H1 (cell line): Measurements from ENCODE around the gene TMEM129. TPM values are rescaled to one million over a fixed set of nuclear protein-coding genes. Genes with fewer than 3 reads are reported as not detected.

Experiments
- CTCF ChIA-PET: fragments of 300-600 bp; sonication (Branson Sonifier 250); formaldehyde crosslinking; loops from one replicate; lab custom pipeline; 2021; ENCODE audit not compliant: partially characterized antibody; lab: Charles Lee
- POLR2A ChIA-PET: fragments of 300-600 bp; sonication (Branson Sonifier 250); formaldehyde crosslinking; loops from one replicate; lab custom pipeline; 2021; ENCODE audit warnings: inconsistent platforms; ENCODE audit not compliant: partially characterized antibody; lab: Charles Lee
- DNase-seq, 2 experiments: peaks; one replicate each; pipeline versions ENCODE4 v3.0.0 to v3.0.0-alpha.2; 2010 to 2022; ENCODE audit warnings: low spot score in 2 of 2, low read depth in 1 of 2, mixed read lengths in 1 of 2
- FAIRE-seq: peaks from 2 replicates; lab custom pipeline; 2011; peaks lifted over from hg19 to GRCh38; lab: Jason Lieb, UNC
- H2AFZ ChIP-seq: 2 replicates; pipeline ENCODE4 v1.8.1; 2012; ENCODE audit warnings: low read length, inconsistent platforms
- H2AK5ac ChIP-seq: 2 replicates; pipeline ENCODE4 v1.6.1; 2013; ENCODE audit warnings: low read depth, low read length
- H2BK120ac ChIP-seq: replicated peaks from 2 replicates; pipeline ENCODE3; 2013; ENCODE audit warnings: low read depth, low read length, inconsistent platforms
- H2BK12ac ChIP-seq: 2 replicates; pipeline ENCODE4 v1.6.1; 2013; ENCODE audit warnings: low read depth, low read length
- H2BK15ac ChIP-seq: 2 replicates; pipeline ENCODE4 v1.6.1; 2013; ENCODE audit warnings: low read length
- H2BK20ac ChIP-seq: 2 replicates; pipeline ENCODE4 v1.6.1; 2013; ENCODE audit warnings: low read length
- H2BK5ac ChIP-seq: 2 replicates; pipeline ENCODE4 v1.6.1; 2013; ENCODE audit warnings: low read depth, low read length
- H3K14ac ChIP-seq: 2 replicates; pipeline ENCODE4 v1.6.1; 2013; ENCODE audit warnings: inconsistent platforms; ENCODE audit not compliant: insufficient read length
- H3K18ac ChIP-seq: 2 replicates; pipeline ENCODE4 v1.6.1; 2013; ENCODE audit warnings: low read length; ENCODE audit errors: extremely low read depth
- H3K23ac ChIP-seq: 2 replicates; pipeline ENCODE4 v1.6.1; 2013; ENCODE audit warnings: inconsistent platforms; ENCODE audit not compliant: insufficient read length
- H3K23me2 ChIP-seq: 2 replicates; pipeline ENCODE4 v1.6.1; 2013; ENCODE audit warnings: low read depth, low read length
- H3K27ac ChIP-seq: 2 replicates; pipeline ENCODE4 v1.6.1; 2011; ENCODE audit warnings: low read depth, low read length, inconsistent platforms
- H3K27me3 ChIP-seq, 4 experiments: replicated peaks in 1 of 4; 1 replicate in 1 of 4; 2 replicates in 3 of 4; pipeline versions ENCODE4 v1.6.1 to v1.8.1; 2011 to 2013; ENCODE audit warnings: low read length in 3 of 4, mild to moderate bottlenecking in 3 of 4, inconsistent platforms in 2 of 4, mixed read lengths in 2 of 4, moderate library complexity in 1 of 4; ENCODE audit not compliant: control insufficient read depth in 3 of 4, insufficient read depth in 3 of 4; ENCODE audit errors: extremely low read depth in 1 of 4
- H3K36me3 ChIP-seq, 4 experiments: 2 replicates each; pipeline versions ENCODE4 v1.6.1 to v1.8.1; 2011 to 2013; ENCODE audit warnings: mild to moderate bottlenecking in 4 of 4, low read length in 3 of 4, moderate library complexity in 2 of 4, control low read depth in 1 of 4, inconsistent platforms in 1 of 4; ENCODE audit not compliant: insufficient read depth in 4 of 4, control insufficient read depth in 2 of 4
- H3K4ac ChIP-seq: replicated peaks from 2 replicates; pipeline ENCODE3; 2013; ENCODE audit warnings: low read length, low read depth, mixed read lengths, inconsistent platforms; ENCODE audit not compliant: insufficient read length
- H3K4me1 ChIP-seq, 4 experiments: replicated peaks in 1 of 4; 1 replicate in 1 of 4; 2 replicates in 3 of 4; pipeline versions ENCODE4 v1.6.1 to v1.8.1; 2011 to 2013; ENCODE audit warnings: low read length in 3 of 4, inconsistent platforms in 2 of 4, mixed read lengths in 1 of 4; ENCODE audit not compliant: insufficient read depth in 4 of 4, control insufficient read depth in 3 of 4
- H3K4me2 ChIP-seq, 2 experiments: 2 replicates each; pipeline versions ENCODE4 v1.6.1 to v1.8.1; 2011 to 2013; ENCODE audit warnings: low read depth in 2 of 2, low read length in 2 of 2, control low read depth in 1 of 2, inconsistent platforms in 1 of 2, mild to moderate bottlenecking in 1 of 2; ENCODE audit not compliant: insufficient read depth in 1 of 2
- H3K4me3 ChIP-seq, 4 experiments: fragments of 200-600, 300-600 bp in 1 of 4; sonication (generic), shearing (Covaris generic), sonication (Bioruptor Twin) in 1 of 4; 2 replicates each; pipeline versions ENCODE4 v1.5.1 to v1.8.1; 2011 to 2016; ENCODE audit warnings: low read length in 4 of 4, low read depth in 3 of 4, control low read depth in 2 of 4, inconsistent platforms in 2 of 4, mild to moderate bottlenecking in 2 of 4, mixed read lengths in 1 of 4, moderate library complexity in 1 of 4; ENCODE audit not compliant: insufficient read depth in 2 of 4; ENCODE audit errors: extremely low read depth in 1 of 4
- H3K56ac ChIP-seq: replicated peaks from 2 replicates; pipeline ENCODE3; 2013; ENCODE audit warnings: low read depth, mild to moderate bottlenecking, mixed read lengths, low read length, inconsistent platforms; ENCODE audit not compliant: insufficient read length
- H3K79me1 ChIP-seq: 2 replicates; pipeline ENCODE4 v1.6.1; 2013; ENCODE audit warnings: low read depth, low read length, control low read depth
- H3K79me2 ChIP-seq, 2 experiments: 2 replicates each; pipeline versions ENCODE4 v1.6.1 to v1.8.1; 2012 to 2013; ENCODE audit warnings: low read length in 2 of 2, mild to moderate bottlenecking in 2 of 2, inconsistent platforms in 1 of 2; ENCODE audit not compliant: insufficient read depth in 2 of 2, control insufficient read depth in 1 of 2
- H3K9ac ChIP-seq, 4 experiments: replicated peaks in 1 of 4; 1 replicate in 1 of 4; 2 replicates in 3 of 4; pipeline versions ENCODE4 v1.6.1 to v1.8.1; 2011 to 2013; ENCODE audit warnings: low read depth in 3 of 4, low read length in 3 of 4, control low read depth in 2 of 4, mild to moderate bottlenecking in 2 of 4, moderate library complexity in 2 of 4, inconsistent platforms in 1 of 4; ENCODE audit errors: extremely low read depth in 1 of 4
- H3K9me3 ChIP-seq, 2 experiments: 2 replicates each; pipeline versions ENCODE4 v1.6.1 to v1.8.1; 2012 to 2013; ENCODE audit warnings: mild to moderate bottlenecking in 2 of 2, moderate library complexity in 2 of 2, control low read depth in 1 of 2, inconsistent platforms in 1 of 2, low read depth in 1 of 2, low read length in 1 of 2, mixed read lengths in 1 of 2; ENCODE audit not compliant: insufficient read depth in 2 of 2
- H4K20me1 ChIP-seq, 2 experiments: replicated peaks in 1 of 2; 2 replicates each; pipeline versions ENCODE3 to v1.8.1; 2011 to 2013; ENCODE audit warnings: inconsistent platforms in 2 of 2, low read length in 2 of 2, mild to moderate bottlenecking in 1 of 2; ENCODE audit not compliant: insufficient read depth in 2 of 2, control insufficient read depth in 1 of 2
- H4K5ac ChIP-seq: 2 replicates; pipeline ENCODE4 v1.6.1; 2013; ENCODE audit warnings: low read length, low read depth, mixed read lengths, inconsistent platforms; ENCODE audit not compliant: insufficient read length
- H4K8ac ChIP-seq: 2 replicates; pipeline ENCODE4 v1.8.0; 2013; ENCODE audit warnings: mild to moderate bottlenecking, moderate library complexity, low read length, inconsistent platforms; ENCODE audit not compliant: insufficient read depth; ENCODE audit errors: extremely low read depth
- H4K91ac ChIP-seq: replicated peaks from 2 replicates; pipeline ENCODE3; 2013; ENCODE audit warnings: low read length, mixed read lengths, inconsistent platforms; ENCODE audit not compliant: insufficient read length
- ASH2L ChIP-seq: fragments of 200-600, 300-600 bp; sonication (generic); IDR thresholded peaks from one replicate; pipeline ENCODE4 v1.7.1; 2017; ENCODE audit warnings: low read length
- CREB1 ChIP-seq: IDR thresholded peaks from 2 replicates; pipeline ENCODE4 v1.6.1; 2012; ENCODE audit warnings: inconsistent platforms
- HDAC6 ChIP-seq: IDR thresholded peaks from one replicate; pipeline ENCODE4 v1.7.1; 2012; ENCODE audit warnings: low read depth, mild to moderate bottlenecking, inconsistent platforms, low read length, moderate library complexity
- POLR2A ChIP-seq, 2 experiments: IDR thresholded peaks; 1 replicate in 1 of 2; 2 replicates in 1 of 2; pipeline ENCODE4 v1.6.1; 2011; ENCODE audit warnings: low read depth in 2 of 2, low read length in 2 of 2, mild to moderate bottlenecking in 2 of 2; ENCODE audit errors: control extremely low read depth in 1 of 2
- RBBP5 ChIP-seq: IDR thresholded peaks from 2 replicates; pipeline ENCODE4 v1.7.1; 2012; ENCODE audit warnings: low read depth, mild to moderate bottlenecking, inconsistent platforms, low read length, moderate library complexity, borderline replicate concordance
- RFX5 ChIP-seq: IDR thresholded peaks from 2 replicates; pipeline ENCODE4 v1.6.1; 2011; ENCODE audit warnings: low read depth, low read length, improper control_type of control experiment, borderline replicate concordance
- RNF2 ChIP-seq: fragments of 200-900, 300-1000 bp; sonication (generic); IDR thresholded peaks from 2 replicates; pipeline ENCODE4 v1.7.1; 2016; ENCODE audit warnings: borderline replicate concordance, low read depth, mild to moderate bottlenecking, antibody characterized with exemption, low read length; ENCODE audit not compliant: poor library complexity, severe bottlenecking; ENCODE audit errors: missing control alignments
- SIN3A ChIP-seq, 2 experiments: IDR thresholded peaks in 1 of 2; conservative IDR thresholded peaks in 1 of 2; 2 replicates each; pipeline ENCODE4 v1.6.1; 2011 to 2012; ENCODE audit warnings: low read length in 2 of 2, improper control_type of control experiment in 1 of 2, low read depth in 1 of 2, mild to moderate bottlenecking in 1 of 2
- USF2 ChIP-seq: IDR thresholded peaks from 2 replicates; pipeline ENCODE4 v1.6.1; 2011; ENCODE audit warnings: low read length, improper control_type of control experiment
- ZNF274 ChIP-seq: IDR thresholded peaks from 2 replicates; pipeline ENCODE4 v1.7.0; 2012; ENCODE audit warnings: low read length, borderline replicate concordance; ENCODE audit errors: extremely low read depth
- WGBS, 2 experiments: shearing (Covaris generic) in 1 of 2; methylation state at CpG; one replicate each; pipeline versions ENCODE4 v1.1.6 to v1.1.7; 2013 to 2015; ENCODE audit warnings: low lambda C conversion rate in 2 of 2, mixed read lengths in 2 of 2, inconsistent platforms in 1 of 2, low coverage in 1 of 2, missing lambda C conversion rate in 1 of 2; ENCODE audit not compliant: insufficient replicate concordance in 2 of 2, insufficient coverage in 1 of 2, insufficient read length in 1 of 2; ENCODE audit errors: extremely low coverage in 1 of 2, missing lambda C conversion rate in 1 of 2; 5-methylcytosine and 5-hydroxymethylcytosine counted together
- polyA plus RNA-seq, 7 experiments: library from polyadenylated mRNA; depleted of rRNA in 3 of 7; stranded (reverse) in 5 of 7; unstranded in 2 of 7; fragments of >200 nt in 5 of 7; fragments of 200-250 nt in 2 of 7; gene quantifications; 1 replicate in 5 of 7; 2 replicates in 1 of 7; 4 replicates in 1 of 7; pipeline versions ENCODE4 v1.2.1 to v1.2.3, GENCODE V29; 2011 to 2013; ENCODE audit warnings: missing spikeins in 2 of 7, mixed read lengths in 2 of 7
- total RNA-seq: library from RNA; stranded (reverse); fragmentation: NEBNext Ultra II Directional; extraction: Animal tissue kit (Norgen Biotek cat#: 25700); gene quantifications from 2 replicates; pipeline ENCODE4 v1.2.1, GENCODE V29; 2021

TMEM129 gene
- total and polyA plus RNA-seq, 2 of the 8 experiments (the other 6 are each of a cell fraction or from before 2014, with no cell fraction given), result 31.5 to 58.7 TPM

GRCh38 chr4:1708581-1708980 is 12.5 kb downstream of the TMEM129 start:
- CTCF ChIA-PET, result interaction anchor here (0.5 to 9.6 kb wide), 9 partner anchors 8 to 191 kb away, joined by 3 to 94 read pairs (median 4); partner anchors contain the start of genes TACC3 and TMEM129
- no peak for DNase-seq
- Histone ChIP-seq H3K4ac (no peak overlapping the region), H3K18ac (no peak overlapping the region), H3K4me2 (no peak overlapping the region), H3K14ac (no peak overlapping the region), H3K56ac (no peak overlapping the region), H3K4me1 (peaks cover 0 to 7% (median 2%) of the 10 kb centered on the region in 4 experiments; a peak in 4 of 7 replicates), H3K23me2 (peaks cover 12% of the 10 kb centered on the region; the same call in 1 of the 2 replicates), H3K9me3 (no peaks in the 10 kb centered on the region), H3K36me3 (peaks cover 5 to 26% (median 10%) of the 10 kb centered on the region in 4 experiments), H2BK120ac (no peak overlapping the region), H3K9ac (no peak overlapping the region), H2BK5ac (no peak overlapping the region), H4K20me1 (peaks cover 0 to 18% of the 10 kb centered on the region in 2 experiments), H2BK15ac (no peak overlapping the region), H2AK5ac (no peak overlapping the region), H2BK12ac (no peak overlapping the region), H3K23ac (no peak overlapping the region), H4K91ac (no peak overlapping the region), H3K4me3 (no peak overlapping the region), H2AFZ (no peak overlapping the region), H4K8ac (no peak overlapping the region), H4K5ac (no peak overlapping the region), H3K79me1 (peaks cover 13% of the 10 kb centered on the region), H2BK20ac (no peak overlapping the region), H3K27ac (no peak overlapping the region), H3K27me3 (no peaks in the 10 kb centered on the region), H3K79me2 (peaks cover 13 to 60% of the 10 kb centered on the region in 2 experiments)
- WGBS, 2 experiments, result 74% methylated on average over 1 of the region's 1 CpG; no CpG with 5 or more reads in 1 of the 2 experiments
- TF ChIP-seq HDAC6 (no peak), ZNF274 (no peak), RBBP5 (no peak), ASH2L (no peak), SIN3A (conservative IDR thresholded peaks at IDR 0.05 in 1 of 2, IDR thresholded peaks at IDR 0.05 in 1 of 2; ENCODE audit: low read depth in 1 of 2, low read length in 2 of 2) (no peak), POLR2A (IDR thresholded peaks at IDR 0.05; ENCODE audit: control extremely low read depth in 1 of 2, low read depth in 2 of 2, low read length in 2 of 2) (no peak), RFX5 (no peak), CREB1 (no peak), RNF2 (no peak), USF2 (no peak)
- POLR2A ChIA-PET, result interaction anchor here (0.7 to 7.9 kb wide), 4 partner anchors 14 to 35 kb away, joined by 3 to 100 read pairs (median 5); partner anchors contain the start of genes TACC3 and TMEM129
- no peak for FAIRE-seq
